Prostate gland (tissue), 2 donors: ENCODE data around the gene NXPH4. TPM values are rescaled to one million over a fixed set of nuclear protein-coding genes. Genes with fewer than 3 reads are reported as not detected.

ENCODE experiments used
- DNase-seq: peaks from one replicate; pipeline ENCODE4 v3.0.0-alpha.2; 2019; ENCODE audit warnings: low spot score
- H3K27ac ChIP-seq, 2 donors: fragments of 200-600 bp; sonication (generic); 2 replicates each; pipeline ENCODE4 v1.5.1; 2017 to 2019
- H3K27me3 ChIP-seq: fragments of 200-600 bp; sonication (generic); replicated peaks from 2 replicates; pipeline ENCODE4 v1.5.1; 2019; ENCODE audit not compliant: insufficient read depth
- H3K36me3 ChIP-seq, 2 donors: fragments of 200-600 bp; sonication (generic); 1 replicate in 1 of 2; 2 replicates in 1 of 2; pipeline versions ENCODE4 v1.5.1 to v1.8.1; 2017 to 2019
- H3K4me1 ChIP-seq: fragments of 200-600 bp; sonication (generic); replicated peaks from 2 replicates; pipeline ENCODE4 v1.5.1; 2019
- H3K4me3 ChIP-seq, 2 donors: fragments of 200-600 bp; sonication (generic); 2 replicates each; pipeline ENCODE4 v1.5.1; 2017 to 2019
- H3K9me3 ChIP-seq: fragments of 200-600 bp; sonication (generic); 2 replicates; pipeline ENCODE4 v1.5.1; 2017
- CTCF ChIP-seq, 4 experiments: fragments of 200-600 bp in 2 of 4; fragments of 450-650 bp in 2 of 4; sonication (generic) in 2 of 4; IDR thresholded peaks; 1 replicate in 3 of 4; 2 replicates in 1 of 4; pipeline ENCODE4 v1.5.1; 2016 to 2019; ENCODE audit warnings: antibody characterized with exemption in 4 of 4, mild to moderate bottlenecking in 2 of 4, moderate library complexity in 2 of 4
- POLR2A ChIP-seq: fragments of 450-650 bp; IDR thresholded peaks from one replicate; pipeline ENCODE4 v1.6.1; 2016; ENCODE audit warnings: antibody characterized with exemption, mild to moderate bottlenecking
- POLR2AphosphoS5 ChIP-seq: sonication (generic); formaldehyde crosslinking; IDR thresholded peaks from one replicate; pipeline ENCODE4 v1.6.1; 2017; ENCODE audit warnings: antibody characterized with exemption
- WGBS: methylation state at CpG from one replicate; pipeline ENCODE4 v1.1.5; 2018; 5-methylcytosine and 5-hydroxymethylcytosine counted together
- intact Hi-C: fragments of 100-400 bp; cut with DNase I; formaldehyde crosslinking; loops from one replicate; pipeline ENCODE4 v1.14.2; 2022
- total RNA-seq, 2 donors: library from RNA; depleted of rRNA; stranded (reverse); fragments of >200 nt; gene quantifications; one replicate each; pipeline ENCODE4 v1.1.0, GENCODE V29; 2016

NXPH4 gene
- total RNA-seq, 2 donors from 2014 or later, result 10.2 to 18.1 TPM

GRCh38 chr12:57248934-57249742 is 32.5 kb downstream of the NXPH4 start:
- 82% methylated on average over 7 of the region's 7 CpGs for WGBS
- H3K36me3 ChIP-seq, result no peaks in the 10 kb centered on the region
- no peaks in the 10 kb centered on the region for H3K27me3 ChIP-seq
- no peak for DNase-seq
- no peak overlapping the region for H3K4me3 ChIP-seq
- no peak overlapping the region for H3K27ac ChIP-seq
- H3K4me1 ChIP-seq, result no peaks in the 10 kb centered on the region
- no peaks in the 10 kb centered on the region for H3K9me3 ChIP-seq
- intact Hi-C loops, result loop anchor here (5.0 kb wide), 1 partner anchor 482 kb away; no protein-coding TSS in a partner anchor
- no peak for TF ChIP-seq CTCF (IDR thresholded peaks at IDR 0.05)
- TF ChIP-seq POLR2A, result no peak
- TF ChIP-seq POLR2AphosphoS5, result no peak

- Histone ChIP-seq H3K4me1 (no peaks in the 10 kb centered on the region), H3K27ac (no peak overlapping the region), H3K9me3 (no peaks in the 10 kb centered on the region), H3K36me3 (peaks cover 1 to 2% of the 10 kb centered on the region in 2 donors), H3K27me3 (no peaks in the 10 kb centered on the region), H3K4me3 (no peak overlapping the region)
- no peak for DNase-seq
- TF ChIP-seq CTCF (IDR thresholded peaks at IDR 0.05) (no peak), POLR2AphosphoS5 (no peak), POLR2A (no peak)
- intact Hi-C loops, result no loop called here
- 84% methylated on average over 3 of the region's 3 CpGs for WGBS
Measured at GRCh38 chr12:57250541-57250940, 33.9 kb downstream of the NXPH4 start.

- intact Hi-C loops, result no loop called here
- H3K9me3 ChIP-seq, result no peaks in the 10 kb centered on the region
- DNase-seq, result no peak
- TF ChIP-seq CTCF (IDR thresholded peaks at IDR 0.05), result no peak
- TF ChIP-seq POLR2AphosphoS5, result no peak
- no peak for TF ChIP-seq POLR2A
- H3K4me3 ChIP-seq, result no peak within 1 kb of the TSS
- H3K27ac ChIP-seq, result no peak within 1 kb of the TSS
- no peaks in the 10 kb centered on the region for H3K4me1 ChIP-seq
- peaks cover 5 to 6% of the 10 kb centered on the region in 2 donors for H3K36me3 ChIP-seq
- no peaks in the 10 kb centered on the region for H3K27me3 ChIP-seq
- 85% methylated on average over 7 of the region's 7 CpGs for WGBS
Measured at GRCh38 chr12:57250956-57251355, 34.4 kb downstream of the NXPH4 start, which contains the start of gene STAC3. STAC3 (minus strand) TSS chr12:57251187; CDS start chr12:57249636, 1,551 bp downstream.

- no peak for TF ChIP-seq POLR2AphosphoS5
- no peak for TF ChIP-seq POLR2A
- no peak for TF ChIP-seq CTCF (IDR thresholded peaks at IDR 0.05)
- no peaks in the 10 kb centered on the region for H3K27me3 ChIP-seq
- H3K4me3 ChIP-seq, result no peak overlapping the region
- peaks cover 5 to 26% of the 10 kb centered on the region in 2 donors for H3K36me3 ChIP-seq
- 92% methylated on average over 14 of the region's 14 CpGs for WGBS
- no peaks in the 10 kb centered on the region for H3K9me3 ChIP-seq
- no peaks in the 10 kb centered on the region for H3K4me1 ChIP-seq
- DNase-seq, result no peak
- intact Hi-C loops, result no loop called here
- no peak overlapping the region for H3K27ac ChIP-seq
Measured at GRCh38 chr12:57254506-57255280, 38.1 kb downstream of the NXPH4 start.
